RPMI8226 (cell line): ENCODE measurements around the gene IL4R.
"Not testable (repeated sequence)": the region's sequence is repeated elsewhere in the genome, so short reads cannot be mapped to it uniquely, and the experiment has no call there.

ENCODE experiments used
- DNase-seq: peaks from one replicate; pipeline ENCODE4 v3.0.0-alpha.2; 2015

IL4R gene

GRCh38 chr16:27313422-27314160 lies at the start of gene IL4R:
Gene IL4R, plus strand, starts transcription at chr16:27313974. Its CDS starts 26,230 bp downstream, at chr16:27340204.
- DNase-seq = peak; percentile 32

DNA sequence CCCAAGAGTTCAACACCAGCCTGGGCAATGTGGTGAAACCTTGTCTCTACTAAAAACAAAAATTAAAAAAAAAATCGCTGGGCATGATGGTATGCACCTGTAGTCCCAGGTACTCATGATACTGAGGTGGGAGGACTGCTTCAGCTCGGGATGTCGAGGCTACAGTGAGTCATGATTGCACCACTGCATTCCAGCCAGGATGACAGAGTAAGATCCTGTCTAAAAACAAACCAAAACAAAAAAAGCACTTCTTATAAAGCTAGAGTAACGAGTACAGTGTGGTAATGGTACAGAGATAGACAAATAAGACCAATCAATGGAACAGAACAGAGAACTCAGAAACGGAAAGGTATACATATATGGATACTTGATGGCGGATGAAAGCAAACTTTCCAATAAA lies 49.6 kb upstream of the IL4R start:
- no peak for DNase-seq

DNA sequence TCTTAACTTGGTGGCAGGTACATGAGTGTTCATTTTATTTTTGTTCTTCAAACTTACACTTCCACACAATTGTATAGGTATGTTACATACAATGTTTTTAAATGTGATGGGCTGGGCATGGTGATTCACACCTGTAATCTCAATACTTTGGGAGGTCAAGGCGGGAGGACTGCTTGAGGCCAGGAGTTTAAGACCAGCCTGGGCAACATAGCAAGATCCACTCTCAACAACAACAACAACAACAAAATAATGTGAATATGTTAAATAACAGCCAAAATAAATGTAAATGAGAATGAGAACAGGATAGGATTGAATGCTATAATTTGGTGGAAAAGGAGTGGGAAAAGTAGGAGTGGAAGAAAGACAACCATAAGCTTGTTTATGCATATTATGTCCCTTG lies 47.8 kb upstream of the IL4R start:
- no peak for DNase-seq

DNA sequence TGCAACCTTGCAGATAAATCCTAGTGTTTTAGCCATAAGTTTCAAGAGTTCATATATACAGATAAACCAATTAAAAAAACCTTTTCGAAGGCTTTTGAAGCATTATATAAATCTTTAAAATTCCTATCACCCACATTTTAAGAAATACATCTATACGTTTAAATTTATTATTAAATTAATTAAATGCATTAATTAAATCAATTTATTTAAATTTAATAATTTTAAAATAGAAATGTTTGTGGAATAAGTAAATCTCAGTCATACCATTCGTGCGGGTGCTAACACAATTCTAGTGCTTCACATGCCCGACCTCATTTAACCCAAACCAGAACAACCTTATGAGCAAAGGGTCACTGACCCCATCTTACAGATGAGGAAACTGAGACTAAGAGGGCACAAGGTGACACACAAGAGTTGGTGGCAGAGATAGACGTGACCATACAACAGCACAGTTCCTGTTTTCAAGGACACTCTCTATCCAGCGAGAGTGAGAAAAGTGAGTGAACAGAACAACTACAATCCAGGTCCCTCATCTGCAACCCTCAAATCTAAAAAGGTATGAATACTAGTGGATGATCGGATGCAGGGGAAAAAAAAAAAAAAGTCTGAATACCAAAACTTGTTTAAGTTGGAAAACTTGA lies 46.6 kb upstream of the IL4R start:
- no peak for DNase-seq

GRCh38 chr16:27268376-27269299 lies 45.1 kb upstream of the IL4R start, which contains the start of gene NSMCE1:
Gene NSMCE1, minus strand, starts transcription at chr16:27268772. Its CDS starts 11,202 bp downstream, at chr16:27257570.
- peak; percentile 99 for DNase-seq

- no peak for DNase-seq
These were observed 44.2 kb upstream of the IL4R start for GRCh38 chr16:27269300-27270150.

GRCh38 chr16:27270349-27270748 lies 43.4 kb upstream of the IL4R start:
- DNase-seq = no peak

DNA sequence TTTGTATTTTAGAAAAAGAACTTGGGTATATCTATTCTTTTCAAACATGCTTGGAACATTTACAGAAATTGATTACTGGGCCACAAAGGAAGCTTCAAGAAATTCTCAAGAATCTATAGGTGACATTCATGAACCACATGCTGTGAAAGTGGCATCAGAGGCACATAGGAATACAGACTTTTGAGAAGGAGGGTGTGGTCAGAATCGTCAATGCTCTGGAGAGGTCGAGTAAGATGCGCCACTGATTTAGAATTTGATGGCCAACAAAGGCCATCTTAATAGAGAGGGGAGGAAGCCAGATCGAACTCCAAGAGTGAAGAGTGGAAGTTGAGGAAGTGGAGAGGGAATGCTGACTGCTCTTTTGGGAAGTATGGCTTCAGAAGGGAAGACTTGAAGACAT lies 41.7 kb upstream of the IL4R start:
- no peak for DNase-seq

GRCh38 chr16:27272697-27273096 lies 41.1 kb upstream of the IL4R start:
- DNase-seq = not testable (repeated sequence)

DNA sequence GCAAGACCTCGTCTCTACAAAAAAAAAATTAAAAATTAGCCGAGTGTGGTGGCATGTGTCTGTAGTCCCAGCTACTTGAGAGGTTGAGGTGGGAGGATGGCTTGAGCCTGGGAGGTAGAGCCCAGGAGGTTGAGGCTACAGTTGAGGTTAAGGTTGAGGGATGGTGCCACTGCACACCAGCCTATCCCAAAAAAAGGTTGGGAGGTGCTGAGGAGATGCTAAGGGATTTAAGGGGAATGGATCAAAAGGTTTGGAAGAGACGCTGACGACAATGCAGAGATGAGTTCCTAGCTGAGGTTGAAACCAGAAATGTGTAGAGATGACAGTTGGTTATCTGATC lies 40.5 kb upstream of the IL4R start:
- no peak for DNase-seq

DNA sequence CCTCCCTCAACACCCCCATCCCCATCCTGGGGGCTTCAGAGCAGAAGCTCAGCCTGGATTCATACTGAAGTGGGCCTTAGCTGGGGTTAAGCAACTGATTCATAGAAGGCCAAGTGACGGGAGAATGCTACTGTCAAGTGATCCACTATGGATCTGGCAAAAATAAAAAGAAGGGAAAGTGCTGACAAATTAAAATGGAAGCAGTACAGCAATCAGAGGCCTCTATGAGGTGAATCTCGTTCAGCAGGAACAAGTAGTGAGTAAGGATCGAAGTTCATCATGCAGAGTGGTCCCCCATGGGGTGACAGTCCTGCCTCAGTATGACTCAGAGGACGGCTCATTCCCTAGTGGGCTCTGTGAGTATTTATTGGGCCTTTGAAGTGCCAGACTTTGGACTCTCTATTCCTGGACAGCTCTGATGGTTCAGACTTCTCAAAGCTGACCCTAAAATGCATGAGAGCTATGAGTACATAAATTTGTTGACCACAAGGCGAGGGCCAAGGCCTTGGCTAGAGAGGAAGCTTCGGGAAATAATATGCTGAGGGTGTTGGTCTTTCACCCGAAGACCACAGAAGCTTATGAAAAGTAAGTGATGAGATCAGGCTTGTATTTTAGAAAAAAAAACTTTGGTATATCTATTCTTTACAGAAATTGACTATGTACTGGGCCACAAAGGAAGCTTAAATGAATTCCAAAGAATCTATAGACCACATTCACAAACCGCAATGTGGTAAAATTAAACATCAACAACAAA lies 39.9 kb upstream of the IL4R start:
- DNase-seq = no peak

DNA sequence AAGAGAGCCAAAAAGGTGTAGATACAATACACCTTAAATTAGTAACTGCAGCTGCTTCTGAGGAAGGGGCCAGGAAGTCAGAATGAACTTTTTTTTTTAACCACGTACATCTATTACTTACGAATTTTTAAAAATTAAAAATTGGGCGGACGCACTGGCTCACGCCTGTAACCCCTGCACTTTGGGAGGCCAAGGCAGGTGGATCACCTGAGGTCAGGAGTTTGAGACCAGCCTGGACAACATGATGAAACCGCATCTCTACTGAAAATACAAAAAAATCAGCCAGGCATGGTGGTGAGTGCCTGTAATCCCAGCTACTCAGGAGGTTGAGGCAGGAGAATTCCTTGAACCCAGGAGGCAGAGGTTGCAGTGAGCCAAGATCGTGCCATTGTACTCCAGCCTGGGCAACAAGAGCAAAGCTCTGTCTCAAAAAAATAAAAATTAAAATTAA lies 39.3 kb upstream of the IL4R start:
- not testable (repeated sequence) for DNase-seq

- DNase-seq = no peak
These were observed 38.4 kb upstream of the IL4R start for GRCh38 chr16:27275394-27275793.

DNA sequence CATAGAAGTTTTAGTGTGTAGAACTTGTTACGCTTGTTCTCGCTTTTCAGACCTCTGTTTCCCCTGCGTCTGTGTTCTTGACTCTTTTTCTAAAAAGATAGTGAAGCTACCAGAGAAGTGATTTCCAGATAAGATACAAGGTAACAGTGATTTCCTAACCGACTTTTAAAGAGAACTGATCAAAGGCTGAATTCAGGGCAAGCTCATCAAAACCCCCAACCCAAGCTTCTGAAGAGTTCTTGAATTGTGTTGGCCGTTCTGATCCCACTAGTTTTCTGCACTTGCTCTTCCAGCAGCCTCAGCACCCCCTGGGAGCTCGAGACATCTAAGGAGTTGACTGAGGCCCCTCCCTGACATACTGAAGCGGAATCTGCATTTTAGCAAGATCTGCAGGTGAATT lies 32.5 kb upstream of the IL4R start:
- no peak for DNase-seq

DNA sequence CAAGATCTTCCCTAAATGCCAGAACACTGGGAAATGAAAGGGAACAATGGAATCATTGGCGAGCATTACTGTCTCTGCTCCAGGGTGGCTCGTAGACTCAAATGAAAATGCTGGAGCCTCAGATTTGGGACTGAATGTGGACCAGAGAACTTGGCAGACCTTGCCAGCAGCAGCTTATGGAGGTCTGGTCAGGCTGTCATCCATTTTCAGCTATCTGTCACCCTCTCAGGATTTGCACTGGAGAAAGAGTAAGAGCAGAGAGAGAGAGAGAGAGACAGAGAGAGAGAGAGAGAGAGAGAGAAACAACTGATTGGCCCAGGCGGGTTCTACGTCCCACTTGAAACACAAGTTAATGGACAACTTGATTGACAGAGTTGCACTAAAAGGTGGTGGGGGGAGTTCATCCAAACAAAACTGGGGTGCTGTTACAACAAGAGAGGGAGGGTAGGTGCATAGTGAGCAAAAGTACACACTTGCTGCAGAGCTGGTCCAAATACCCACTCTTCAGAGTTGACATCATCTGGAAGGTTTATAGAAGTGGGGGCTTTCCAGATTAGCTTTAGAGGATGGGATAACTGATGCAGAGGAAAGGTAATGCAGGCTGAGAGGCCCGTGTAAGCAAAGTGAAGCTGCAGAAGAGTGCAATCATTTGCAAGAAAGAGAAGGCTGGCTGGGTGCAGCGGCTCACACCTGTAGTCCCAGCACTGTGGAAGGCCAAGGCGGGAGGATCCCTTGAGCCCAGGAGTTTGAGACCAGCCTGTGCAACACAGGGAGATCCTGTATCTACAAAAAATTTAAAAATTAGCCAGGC lies 28.7 kb upstream of the IL4R start:
- DNase-seq = no peak

GRCh38 chr16:27285676-27286196 lies 28.0 kb upstream of the IL4R start:
- no peak for DNase-seq

DNA sequence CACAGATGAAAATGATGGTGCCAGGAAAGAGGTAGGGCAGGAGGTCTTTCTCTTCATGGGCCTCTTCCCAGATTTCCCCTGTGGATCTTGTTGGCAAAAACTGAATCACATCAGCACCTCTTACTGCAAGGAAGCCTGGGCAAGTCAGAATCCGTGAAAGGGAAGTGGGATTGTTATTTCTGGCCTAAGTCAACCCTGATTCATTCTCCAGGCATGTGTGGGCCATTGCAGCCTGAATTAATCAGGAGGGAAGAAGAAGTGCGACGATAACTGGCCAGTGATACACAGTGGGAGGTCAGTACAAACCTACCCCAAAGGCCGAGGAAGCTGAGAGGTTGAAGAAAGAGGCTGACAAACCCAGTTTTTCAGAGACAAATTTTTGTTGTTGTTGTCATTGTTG lies 27.3 kb upstream of the IL4R start:
- DNase-seq = no peak

- no peak for DNase-seq
These were observed 26.5 kb upstream of the IL4R start for GRCh38 chr16:27287051-27287811.

GRCh38 chr16:27287887-27288286 lies 25.9 kb upstream of the IL4R start:
- DNase-seq = no peak

DNA sequence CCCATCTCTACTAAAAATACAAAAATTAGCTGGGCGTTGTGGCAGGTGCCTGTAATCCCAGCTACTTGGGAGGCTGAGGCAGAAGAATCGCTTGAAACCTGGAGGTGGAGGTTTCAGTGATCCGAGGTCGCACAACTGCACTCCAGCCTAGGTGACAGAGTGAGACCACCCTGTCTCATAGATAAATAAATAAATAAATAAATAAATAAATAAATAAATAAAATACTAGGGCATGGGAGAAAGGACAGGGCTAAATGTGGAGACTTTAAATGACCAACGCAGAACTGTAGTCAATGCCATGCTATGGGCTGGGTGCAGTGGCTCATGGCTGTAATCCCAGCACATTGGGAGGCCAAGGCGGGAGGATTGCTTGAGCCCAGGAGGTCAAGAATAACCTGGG lies 25.5 kb upstream of the IL4R start:
- DNase-seq = not testable (repeated sequence)
